GM20000 (cell line): Measurements from ENCODE around the gene PTPN3.

Experiments
- DNase-seq: peaks from one replicate; pipeline ENCODE4 v3.0.0; 2012; ENCODE audit warnings: low spot score
- CTCF ChIP-seq: IDR thresholded peaks from 2 replicates; pipeline ENCODE4 v1.5.1; 2012; ENCODE audit warnings: mild to moderate bottlenecking, control low read depth; ENCODE audit errors: extremely low read depth, missing control alignments

PTPN3 gene

GRCh38 chr9:109418827-109419226, 79.3 kb downstream of the PTPN3 start:
- DNase-seq, result no peak
- TF ChIP-seq CTCF, result no peak

DNA sequence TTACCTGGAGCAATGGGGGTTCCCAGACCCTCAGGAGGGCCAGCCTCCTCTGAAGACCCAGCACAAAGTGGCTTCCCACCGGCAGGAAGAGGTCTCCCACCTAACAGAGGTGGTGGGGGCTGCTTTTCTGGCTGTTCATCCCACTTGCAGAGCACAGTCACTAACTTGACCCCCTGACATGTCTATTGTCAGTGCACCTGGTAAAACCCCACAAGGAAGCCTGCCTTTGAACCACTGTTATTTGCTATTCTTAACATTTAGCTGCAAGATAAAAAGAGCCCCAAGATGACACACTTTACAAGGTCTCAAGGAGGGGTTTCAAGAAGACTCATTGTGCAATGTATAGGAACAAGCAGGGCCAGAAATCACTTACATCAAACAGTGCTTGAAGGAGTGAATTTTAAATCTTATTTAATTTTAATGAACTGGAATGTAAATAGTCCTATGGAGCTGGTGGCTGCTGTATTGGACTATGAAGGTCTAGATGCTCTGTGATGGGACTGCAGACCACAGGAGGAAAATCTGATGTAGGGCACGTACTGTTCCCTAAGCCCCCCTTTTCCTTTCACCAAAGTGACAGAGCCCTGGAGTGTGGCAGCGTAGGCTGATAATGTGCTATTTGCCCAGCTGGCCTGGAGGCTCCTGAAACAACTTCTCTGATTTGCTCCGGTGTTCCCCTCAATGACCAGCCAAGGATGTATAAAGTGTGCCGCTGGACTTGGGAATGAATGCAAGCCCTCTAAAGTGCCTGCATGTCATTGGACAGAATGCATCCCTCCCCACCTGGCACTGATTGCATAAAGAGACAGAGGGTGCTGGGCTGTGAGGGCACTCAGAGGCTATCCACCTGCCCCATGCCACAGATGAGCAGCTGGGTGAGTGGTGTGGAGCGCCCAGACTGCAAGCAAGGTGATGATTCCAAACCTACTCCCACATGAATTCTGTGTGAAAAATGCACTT, 80.2 kb downstream of the PTPN3 start:
- no peak for DNase-seq
- no peak for TF ChIP-seq CTCF

DNA sequence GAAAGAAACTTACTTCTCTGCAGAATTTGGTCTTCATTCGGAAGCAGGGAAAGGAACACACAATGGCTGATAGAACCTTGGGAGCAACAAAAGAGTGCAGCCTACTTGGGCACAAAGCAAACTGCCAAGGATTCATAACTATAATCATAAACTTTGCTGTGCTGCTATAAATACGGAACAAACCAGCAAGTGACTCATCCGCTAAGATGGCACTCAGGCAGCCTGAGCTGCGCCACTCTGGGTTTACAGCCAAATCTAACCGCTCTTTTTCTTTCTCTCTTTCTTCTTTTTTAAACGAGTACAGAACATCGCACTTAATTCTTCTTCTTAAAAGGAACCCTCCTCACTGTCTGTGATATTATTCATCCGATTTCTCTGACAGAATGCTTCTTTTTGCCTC, 81.1 kb downstream of the PTPN3 start:
- DNase-seq, result no peak
- TF ChIP-seq CTCF, result no peak

DNA sequence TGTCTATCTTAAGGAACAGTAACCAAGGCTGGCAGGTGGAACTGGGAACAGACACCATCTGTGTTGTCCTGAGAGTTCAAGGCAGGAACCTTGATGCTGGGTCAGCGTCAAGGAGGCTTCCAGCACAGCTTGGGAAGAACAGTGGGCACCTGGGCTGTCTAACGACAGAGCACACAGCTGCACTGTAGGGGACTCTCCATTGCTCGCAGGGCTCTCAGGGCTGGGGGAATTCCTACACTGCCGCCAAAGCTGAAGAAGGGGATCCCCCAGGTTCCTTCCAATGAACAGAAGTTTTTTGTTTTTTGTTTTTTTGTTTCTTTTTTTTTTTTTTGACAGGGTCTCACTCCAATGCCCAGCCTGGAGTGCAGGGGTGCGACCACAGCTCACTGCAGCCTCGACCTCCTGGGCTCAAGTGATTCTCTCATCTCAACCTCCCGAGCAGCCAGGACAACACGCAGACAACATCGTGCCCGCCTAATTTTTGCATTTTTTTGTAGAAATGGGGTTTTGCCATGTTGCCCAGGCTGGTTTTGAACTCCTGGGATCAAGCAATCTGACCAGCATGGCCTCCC, 81.9 kb downstream of the PTPN3 start:
- TF ChIP-seq CTCF, result no peak
- DNase-seq, result peak; percentile 66

DNA sequence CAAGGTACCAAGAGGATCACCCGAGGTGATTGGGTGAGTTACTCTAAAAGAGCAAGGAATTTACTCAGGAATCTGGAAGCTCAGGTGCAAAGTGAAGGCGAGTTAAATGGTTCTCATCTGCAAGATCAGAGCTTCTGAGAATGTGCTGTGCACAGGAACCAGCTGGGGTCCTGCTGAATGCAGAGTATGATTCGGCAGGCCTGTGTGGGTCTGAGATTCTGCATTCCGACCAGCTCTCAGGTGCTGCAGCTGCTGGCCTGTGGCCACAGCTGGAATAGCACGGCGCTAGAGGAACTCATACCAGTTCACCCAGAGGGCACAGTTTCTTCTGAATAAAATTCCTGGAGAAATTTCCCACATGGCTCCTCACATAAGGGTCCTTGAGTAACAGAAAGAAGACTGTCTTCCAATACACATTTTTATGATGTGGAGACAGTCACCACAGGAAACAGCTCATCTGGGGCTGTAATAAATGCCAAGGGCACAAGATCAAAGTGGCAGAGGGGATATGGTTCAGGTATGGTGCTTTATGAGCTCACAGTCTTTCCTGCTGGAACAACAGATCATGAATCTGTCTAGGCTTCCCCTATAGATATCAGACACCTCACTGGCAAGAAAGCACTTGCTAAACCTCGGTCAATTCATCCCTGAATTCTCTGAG, 83.9 kb downstream of the PTPN3 start:
- no peak for DNase-seq
- no peak for TF ChIP-seq CTCF

DNA sequence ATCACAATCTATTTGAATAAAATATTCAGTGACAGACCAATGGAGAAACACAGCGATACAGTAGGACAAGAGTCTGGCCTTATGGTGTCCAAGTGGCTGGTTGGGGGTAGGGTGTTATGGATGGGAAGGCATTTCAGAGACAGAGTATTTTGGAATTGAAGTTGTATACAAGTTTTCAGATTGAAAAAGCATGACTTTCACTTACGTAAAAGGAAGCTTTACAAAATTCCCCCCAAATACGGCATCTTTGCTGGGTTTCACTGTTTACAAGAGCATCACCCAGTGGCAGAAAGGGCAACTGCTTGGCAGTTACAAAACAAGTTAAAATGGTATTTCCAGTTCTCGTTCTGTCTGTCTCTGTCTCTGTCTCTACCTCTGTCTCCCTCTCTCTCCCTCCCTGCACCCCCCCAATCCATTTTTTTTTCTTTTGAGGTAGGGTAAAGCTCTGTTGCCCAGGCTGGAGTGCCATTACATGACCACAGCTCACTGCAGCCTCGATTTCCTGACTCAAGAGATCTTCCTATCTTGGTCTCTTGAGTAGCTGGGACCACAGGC, 86.2 kb downstream of the PTPN3 start:
- peak; percentile 84 for TF ChIP-seq CTCF
- DNase-seq, result peak; percentile 44
